ENCODE data around the gene CEL. TPM values are rescaled to one million over a fixed set of nuclear protein-coding genes. Genes with fewer than 3 reads are reported as not detected.

CEL gene
- total RNA-seq, 2 donors from 2014 or later, result 8,438 to 9,209 TPM

- Histone ChIP-seq H3K4me1 (peaks cover 34% of the 10 kb centered on the region), H3K9me3 (no peaks in the 10 kb centered on the region), H3K27ac (no peak overlapping the region), H3K4me3 (no peak overlapping the region), H3K27me3 (no peaks in the 10 kb centered on the region), H3K36me3 (replicated peaks in 1 of 2; ENCODE audit: insufficient read depth in 1 of 2, low read depth in 2 of 2) (peaks cover 0 to 19% of the 10 kb centered on the region in 2 donors)
- TF ChIP-seq CTCF (IDR thresholded peaks at IDR 0.05) (no peak), POLR2A (IDR thresholded peaks at IDR 0.05) (no peak)
- 93 to 98% methylated on average over 10 to 11 of the region's 11 CpGs for WGBS, 2 donors
- intact Hi-C loops (cut with DNase I), result loop anchor here (5.0 kb wide), 1 partner anchor 103 kb away; no protein-coding TSS in a partner anchor
- DNase-seq, result no peak
- ATAC-seq, result no peak
Observed at GRCh38 chr9:133044661-133045060, 17.1 kb upstream of the CEL start.

- H3K36me3 ChIP-seq (replicated peaks in 1 of 2; ENCODE audit: insufficient read depth in 1 of 2, low read depth in 2 of 2), result peaks cover 0 to 19% of the 10 kb centered on the region in 2 donors
- TF ChIP-seq CTCF (IDR thresholded peaks at IDR 0.05) (no peak), POLR2A (IDR thresholded peaks at IDR 0.05) (no peak)
- no peak overlapping the region for H3K4me3 ChIP-seq
- WGBS, 2 donors, result 92 to 96% methylated on average over 15 of the region's 15 CpGs
- peaks cover 39% of the 10 kb centered on the region for H3K4me1 ChIP-seq
- ATAC-seq, result no peak
- intact Hi-C loops (cut with DNase I), result no loop called here
- peak in 1 of 4 donors; percentile 13 for DNase-seq
- no peaks in the 10 kb centered on the region for H3K9me3 ChIP-seq
- no peak overlapping the region for H3K27ac ChIP-seq
- no peaks in the 10 kb centered on the region for H3K27me3 ChIP-seq
Observed at GRCh38 chr9:133045132-133045531, 16.6 kb upstream of the CEL start.

- TF ChIP-seq POLR2A (IDR thresholded peaks at IDR 0.05) (no peak), CTCF (IDR thresholded peaks at IDR 0.05) (no peak)
- intact Hi-C loops (cut with DNase I), result no loop called here
- Histone ChIP-seq H3K4me3 (no peak overlapping the region), H3K36me3 (replicated peaks in 1 of 2; ENCODE audit: insufficient read depth in 1 of 2, low read depth in 2 of 2) (peaks cover 0 to 19% of the 10 kb centered on the region in 2 donors), H3K27me3 (no peaks in the 10 kb centered on the region), H3K9me3 (no peaks in the 10 kb centered on the region), H3K27ac (peak overlapping the region in 3 of 4 donors; percentile 51 to 57 (median 52)), H3K4me1 (peaks cover 51% of the 10 kb centered on the region)
- 56 to 62% methylated on average over 9 of the region's 9 CpGs for WGBS, 2 donors
- ATAC-seq (no peak), DNase-seq (peak in 3 of 4 donors; percentile 18 to 63 (median 20))
Observed at GRCh38 chr9:133046196-133046899, 15.4 kb upstream of the CEL start.

- ATAC-seq, result no peak
- H3K4me1 ChIP-seq, result peaks cover 56% of the 10 kb centered on the region
- no peak for TF ChIP-seq CTCF (IDR thresholded peaks at IDR 0.05)
- no peak for TF ChIP-seq POLR2A (IDR thresholded peaks at IDR 0.05)
- peaks cover 0 to 19% of the 10 kb centered on the region in 2 donors for H3K36me3 ChIP-seq (replicated peaks in 1 of 2; ENCODE audit: insufficient read depth in 1 of 2, low read depth in 2 of 2)
- peak overlapping the region in 3 of 4 donors; percentile 51 to 57 (median 52) for H3K27ac ChIP-seq
- no peak for DNase-seq
- no peaks in the 10 kb centered on the region for H3K9me3 ChIP-seq
- 50 to 51% methylated on average over 7 of the region's 7 CpGs for WGBS, 2 donors
- no peak overlapping the region for H3K4me3 ChIP-seq
- no peaks in the 10 kb centered on the region for H3K27me3 ChIP-seq
- intact Hi-C loops (cut with DNase I), result no loop called here
Observed at GRCh38 chr9:133046900-133047295, 14.9 kb upstream of the CEL start.

GRCh38 chr9:133048595-133048994 lies 13.2 kb upstream of the CEL start:
- peak; percentile 87 for ATAC-seq
- Histone ChIP-seq H3K27me3 (no peaks in the 10 kb centered on the region), H3K4me3 (no peak overlapping the region), H3K27ac (peak overlapping the region; percentile 81 to 93 (median 86)), H3K36me3 (replicated peaks in 1 of 2; ENCODE audit: insufficient read depth in 1 of 2, low read depth in 2 of 2) (peaks cover 0 to 8% of the 10 kb centered on the region in 2 donors), H3K4me1 (peaks cover 73% of the 10 kb centered on the region), H3K9me3 (no peaks in the 10 kb centered on the region)
- intact Hi-C loops (cut with DNase I), result no loop called here
- peak in 1 of 3 donors; percentile 33 for TF ChIP-seq POLR2A (IDR thresholded peaks at IDR 0.05)
- TF ChIP-seq CTCF (IDR thresholded peaks at IDR 0.05), result peak; percentile 38 to 95 (median 88)
- 19 to 38% methylated on average over 3 to 5 of the region's 5 CpGs for WGBS, 2 donors
- DNase-seq, result peak; percentile 93 to 95 (median 95)
